ENCODE data around the gene DDX50.

Gene DDX50

DNA sequence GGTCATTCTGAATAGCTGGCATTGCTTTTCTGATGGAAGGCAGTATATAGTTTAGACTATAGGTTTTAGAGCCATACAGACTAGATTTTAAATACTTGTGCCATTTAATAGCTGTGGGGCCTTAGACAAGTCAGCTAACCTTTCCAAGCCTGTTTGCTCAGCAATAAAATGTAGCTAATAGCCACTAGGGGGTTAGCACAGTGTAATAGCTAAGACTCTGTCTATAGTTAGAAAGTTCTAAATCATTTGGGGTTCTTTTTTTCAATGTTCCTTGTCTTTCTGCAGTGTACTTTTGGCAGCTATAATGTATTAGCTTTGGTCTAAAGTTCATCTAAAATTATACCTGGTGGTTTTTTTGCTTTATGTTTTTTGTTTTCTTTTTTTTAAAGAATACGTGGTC is 80.0 kb downstream of the DDX50 start:
- no peak for DNase-seq (ENCODE audit: low read depth in 2 of 2)

DNA sequence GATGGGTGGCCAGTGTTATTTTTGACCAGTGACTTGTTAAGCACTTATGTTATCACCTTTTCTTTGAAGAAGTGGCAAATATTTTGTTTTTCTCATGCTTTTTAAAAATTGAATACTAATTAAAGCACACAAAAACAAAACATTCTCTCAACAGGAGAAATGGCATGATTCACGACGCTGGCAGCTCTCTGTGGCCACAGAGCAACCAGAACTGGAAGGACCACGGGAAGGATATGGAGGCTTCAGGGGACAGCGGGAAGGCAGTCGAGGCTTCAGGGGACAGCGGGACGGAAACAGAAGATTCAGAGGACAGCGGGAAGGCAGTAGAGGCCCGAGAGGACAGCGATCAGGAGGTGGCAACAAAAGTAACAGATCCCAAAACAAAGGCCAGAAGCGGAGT is 81.3 kb downstream of the DDX50 start:
- DNase-seq (ENCODE audit: low read depth in 2 of 2) = no peak

DNA sequence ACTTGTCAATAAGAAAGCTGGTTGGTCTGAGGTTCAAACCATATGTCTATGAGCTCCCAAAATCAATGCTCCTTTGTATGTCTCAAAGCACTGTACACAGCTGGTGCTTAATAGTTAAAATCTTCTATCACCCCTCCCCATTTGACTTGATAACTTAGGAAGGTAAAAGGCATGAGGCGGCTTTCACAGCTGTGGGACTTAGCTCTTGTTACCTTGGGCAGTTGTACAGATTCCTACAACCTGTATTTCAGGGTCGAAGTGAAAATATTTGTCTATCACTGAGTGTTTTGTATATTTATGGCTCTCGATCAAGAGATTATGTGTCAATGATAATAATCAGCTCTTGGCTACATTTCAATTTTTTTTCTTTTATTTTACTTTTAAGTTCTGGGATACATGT is 86.5 kb downstream of the DDX50 start:
- no peak for DNase-seq (ENCODE audit: low read depth in 2 of 2)

- peak; percentile 70 to 82 for DNase-seq (ENCODE audit: low read depth in 2 of 2)
Measured at GRCh38 chr10:68988530-68989316, 87.6 kb downstream of the DDX50 start, which contains the start of gene KIFBP. KIFBP (plus strand) TSS chr10:68988803; CDS start chr10:68988833, 30 bp downstream.

GRCh38 chr10:68989317-68989990 is 88.3 kb downstream of the DDX50 start:
- no peak for DNase-seq (ENCODE audit: low read depth in 2 of 2)

DNA sequence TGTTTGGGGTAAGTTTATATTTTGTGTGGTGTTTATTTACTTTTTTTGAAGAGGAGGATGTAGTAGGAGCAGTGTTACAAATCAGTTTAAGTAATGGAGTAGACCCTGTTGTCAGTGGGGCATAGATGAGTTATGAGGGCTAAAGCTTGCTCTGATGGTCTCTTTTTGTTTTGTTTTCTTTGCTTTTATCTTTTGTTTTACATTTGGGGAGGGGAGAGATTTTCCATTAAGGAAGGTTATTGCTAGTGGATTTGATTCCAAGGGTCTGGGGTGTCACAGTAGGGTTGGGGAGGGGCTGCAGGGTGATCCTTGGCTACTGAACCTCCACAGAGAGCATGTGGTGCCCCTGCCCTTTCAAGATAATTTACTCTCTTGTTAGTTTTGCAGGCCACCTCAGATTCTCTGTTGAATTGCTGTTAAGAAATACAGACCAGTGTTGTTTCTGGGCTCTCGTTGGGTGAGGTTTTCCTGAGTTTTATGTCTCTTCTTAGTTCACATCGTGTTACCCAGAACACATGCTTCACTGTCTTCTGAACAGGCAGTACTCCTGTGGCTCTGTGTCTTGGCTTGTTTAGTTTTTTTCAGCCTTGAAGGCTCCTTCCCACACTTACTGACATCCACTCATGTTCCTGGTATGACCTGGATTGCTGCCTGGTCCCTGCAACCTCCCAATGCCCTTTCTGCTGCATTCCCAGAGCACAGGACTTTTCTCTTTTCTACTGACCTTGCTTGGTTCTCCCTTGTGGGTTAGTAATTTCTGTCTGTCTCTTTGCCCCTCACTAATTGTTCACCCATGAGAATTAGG is 91.7 kb downstream of the DDX50 start:
- DNase-seq (ENCODE audit: low read depth in 2 of 2) = no peak

All from stimulated activated CD4-positive, alpha-beta T cell treated with anti-CD3 and anti-CD28 coated beads, Interleukin-12 subunit alpha, Interleukin-12 subunit beta, amount 100 ng/mL, for 24 hours (primary cell).